AG09309 (cell line): ENCODE data around the gene RGS16.
"Not testable (repeated sequence)": the region's sequence is repeated elsewhere in the genome, so short reads cannot be mapped to it uniquely, and the experiment has no call there.

Experiments used
- DNase-seq: peaks from one replicate; pipeline ENCODE4 v3.0.0-alpha.2; 2010; ENCODE audit warnings: low read depth
- H3K4me3 ChIP-seq: 2 replicates; pipeline ENCODE4 v1.5.1; 2011; ENCODE audit warnings: mild to moderate bottlenecking, low read depth, low read length, moderate library complexity; ENCODE audit not compliant: control insufficient read depth
- TF ChIP-seq, protein P1 (sequence below): IDR thresholded peaks from 2 replicates; pipeline ENCODE4 v1.5.1; 2011; ENCODE audit warnings: mild to moderate bottlenecking, low read depth, low read length, inconsistent platforms; ENCODE audit not compliant: insufficient read depth, control insufficient read depth; ENCODE audit errors: missing control alignments

The RGS16 gene

DNA sequence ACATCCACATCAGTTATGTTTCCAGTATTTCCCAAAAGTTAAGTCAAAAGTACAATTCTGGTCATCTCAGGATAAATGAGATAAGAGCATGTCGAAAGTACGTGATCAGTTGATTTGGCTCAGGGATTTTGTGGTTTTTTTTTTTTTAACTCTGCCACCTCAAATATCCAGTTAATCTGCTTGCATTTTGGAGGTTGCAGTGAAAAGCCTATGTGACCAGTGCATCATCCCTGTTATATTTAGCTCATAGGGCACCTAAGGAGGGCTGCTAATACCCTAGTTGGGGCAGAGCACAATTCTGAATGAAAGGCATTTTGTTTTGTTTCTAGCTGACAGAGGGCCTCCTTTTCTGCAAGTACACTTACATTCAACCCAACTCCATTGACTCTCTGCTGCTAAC is 31.7 kb upstream of the RGS16 start:
- DNase-seq: no peak
- H3K4me3 ChIP-seq: no peak overlapping the region
- TF ChIP-seq, protein P1, sequence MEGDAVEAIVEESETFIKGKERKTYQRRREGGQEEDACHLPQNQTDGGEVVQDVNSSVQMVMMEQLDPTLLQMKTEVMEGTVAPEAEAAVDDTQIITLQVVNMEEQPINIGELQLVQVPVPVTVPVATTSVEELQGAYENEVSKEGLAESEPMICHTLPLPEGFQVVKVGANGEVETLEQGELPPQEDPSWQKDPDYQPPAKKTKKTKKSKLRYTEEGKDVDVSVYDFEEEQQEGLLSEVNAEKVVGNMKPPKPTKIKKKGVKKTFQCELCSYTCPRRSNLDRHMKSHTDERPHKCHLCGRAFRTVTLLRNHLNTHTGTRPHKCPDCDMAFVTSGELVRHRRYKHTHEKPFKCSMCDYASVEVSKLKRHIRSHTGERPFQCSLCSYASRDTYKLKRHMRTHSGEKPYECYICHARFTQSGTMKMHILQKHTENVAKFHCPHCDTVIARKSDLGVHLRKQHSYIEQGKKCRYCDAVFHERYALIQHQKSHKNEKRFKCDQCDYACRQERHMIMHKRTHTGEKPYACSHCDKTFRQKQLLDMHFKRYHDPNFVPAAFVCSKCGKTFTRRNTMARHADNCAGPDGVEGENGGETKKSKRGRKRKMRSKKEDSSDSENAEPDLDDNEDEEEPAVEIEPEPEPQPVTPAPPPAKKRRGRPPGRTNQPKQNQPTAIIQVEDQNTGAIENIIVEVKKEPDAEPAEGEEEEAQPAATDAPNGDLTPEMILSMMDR: no peak

DNA sequence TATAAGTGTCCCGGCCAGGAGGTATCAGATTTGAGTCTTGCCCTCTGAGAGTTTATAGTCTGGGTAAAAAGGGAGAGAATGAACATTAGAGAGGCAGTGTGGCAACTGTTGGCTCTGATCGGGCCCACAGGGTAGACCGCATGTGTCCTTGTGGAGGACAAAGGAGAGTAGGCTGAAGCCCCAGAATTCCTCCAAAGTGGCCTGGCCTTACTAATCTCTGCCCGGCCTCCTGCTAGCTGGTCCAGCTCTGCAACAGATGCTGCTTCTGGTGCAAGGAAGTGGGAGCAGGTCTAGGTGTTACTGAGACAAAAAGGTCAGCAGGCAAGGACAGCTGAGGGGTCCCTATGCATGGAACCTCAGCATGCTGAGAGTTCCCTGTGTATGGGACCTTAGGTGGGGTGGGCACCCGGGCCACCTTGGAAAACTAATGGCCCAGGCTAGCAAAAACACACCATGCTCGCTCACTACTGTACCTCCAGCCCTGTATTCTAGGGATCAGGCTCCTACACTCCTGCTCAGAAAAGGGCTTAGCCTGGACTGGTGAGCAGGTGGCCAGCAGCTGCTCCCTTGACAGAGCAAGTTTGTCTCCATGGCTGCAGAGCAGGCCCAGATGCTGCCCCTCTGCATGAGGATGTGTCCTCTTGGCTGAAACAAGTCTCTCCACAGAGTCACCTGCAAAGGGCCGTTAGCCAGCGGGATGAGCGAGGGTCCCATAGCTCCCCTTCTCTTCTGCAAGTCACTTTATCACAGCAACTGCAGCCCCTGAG is 30.3 kb upstream of the RGS16 start:
- H3K4me3 ChIP-seq: no peak overlapping the region
- TF ChIP-seq, protein P1: no peak
- no peak for DNase-seq

DNA sequence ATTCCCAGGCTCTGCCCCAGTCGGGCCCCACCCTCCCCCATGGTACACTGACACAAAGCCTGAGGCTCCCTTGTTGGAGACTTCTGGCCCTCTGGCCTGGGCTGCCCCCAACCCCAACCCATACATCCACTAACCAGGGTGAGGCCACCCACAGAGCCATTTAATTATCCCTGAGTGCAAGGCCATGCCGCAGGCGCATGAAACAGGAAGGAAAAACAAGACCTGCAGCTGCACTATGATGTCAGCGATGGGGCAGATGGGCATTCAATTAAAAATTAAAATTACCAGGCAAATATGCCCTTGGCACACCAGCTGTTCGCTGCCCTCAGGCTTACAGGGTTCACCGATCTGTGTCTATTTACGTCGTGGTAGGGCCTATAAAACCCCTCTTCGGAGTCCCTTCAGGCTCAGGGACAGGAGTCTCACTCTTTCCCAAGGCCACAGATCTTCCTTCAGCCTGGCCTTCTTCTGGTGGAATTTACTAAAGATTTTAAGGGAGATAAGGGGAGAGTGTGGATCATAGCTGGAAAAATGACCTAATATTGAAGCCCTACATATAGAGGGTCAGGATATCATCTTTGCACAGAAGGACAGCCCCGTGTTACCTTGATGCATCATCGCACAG is 29.6 kb upstream of the RGS16 start:
- TF ChIP-seq, protein P1: no peak
- H3K4me3 ChIP-seq: no peak overlapping the region
- no peak for DNase-seq

DNA sequence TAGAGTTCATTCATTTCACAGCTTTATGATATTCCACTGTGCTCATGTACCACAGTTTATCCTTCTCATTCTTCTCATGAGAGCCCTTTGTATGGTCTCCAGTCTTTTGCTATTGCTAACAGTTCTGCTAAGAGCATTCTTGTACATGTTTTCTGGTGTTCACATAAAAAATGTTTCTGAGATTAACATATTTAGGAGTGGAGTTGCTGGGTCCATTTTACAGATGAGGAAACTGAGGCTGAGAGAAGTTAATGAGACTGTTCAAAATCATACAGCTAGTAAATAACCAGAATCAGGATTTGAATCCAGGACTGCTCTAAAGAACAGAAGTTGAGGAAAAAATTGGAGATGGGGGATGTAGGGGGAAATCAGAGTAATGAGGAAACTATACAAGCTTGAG is 28.8 kb upstream of the RGS16 start:
- no peak overlapping the region for H3K4me3 ChIP-seq
- TF ChIP-seq, protein P1: no peak
- DNase-seq: no peak

DNA sequence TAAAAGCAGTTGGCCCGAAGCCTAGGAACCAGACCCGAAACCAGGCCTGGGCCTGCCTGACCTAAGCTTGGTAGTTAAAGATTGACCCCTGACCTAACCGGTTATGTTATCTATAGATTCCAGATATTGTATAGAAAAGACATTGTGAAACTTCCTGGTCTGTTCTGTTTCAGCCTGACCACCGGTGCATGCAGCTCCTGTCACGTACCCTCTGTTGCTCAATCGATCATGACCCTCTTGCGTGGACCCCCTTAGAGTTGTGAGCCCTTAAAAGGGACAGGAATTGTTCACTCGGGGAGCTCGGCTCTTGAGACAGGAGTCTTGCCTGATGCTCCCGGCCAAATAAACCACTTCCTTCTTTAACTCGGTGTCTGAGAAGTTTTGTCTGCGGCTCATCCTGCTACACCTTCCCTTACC is 28.3 kb upstream of the RGS16 start:
- not testable (repeated sequence) for H3K4me3 ChIP-seq, DNase-seq

DNA sequence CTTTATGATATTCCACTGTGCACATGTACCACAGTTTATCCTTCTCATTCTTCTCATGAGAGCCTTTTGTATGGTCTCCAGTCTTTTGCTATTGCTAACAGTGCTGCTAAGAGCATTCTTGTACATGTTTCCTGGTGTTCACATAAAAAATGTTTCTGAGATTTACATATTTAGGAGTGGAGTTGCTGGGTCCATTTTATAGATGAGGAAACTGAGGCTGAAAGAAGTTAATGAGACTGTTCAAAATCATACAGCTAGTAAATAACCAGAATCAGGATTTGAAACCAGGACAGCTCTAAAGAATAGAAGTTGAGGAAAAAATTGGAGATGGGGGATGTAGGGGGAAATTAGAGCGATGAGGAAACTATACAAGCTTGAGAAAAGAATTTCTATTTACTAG is 27.8 kb upstream of the RGS16 start:
- no peak for DNase-seq
- TF ChIP-seq, protein P1: no peak
- no peak overlapping the region for H3K4me3 ChIP-seq

DNA sequence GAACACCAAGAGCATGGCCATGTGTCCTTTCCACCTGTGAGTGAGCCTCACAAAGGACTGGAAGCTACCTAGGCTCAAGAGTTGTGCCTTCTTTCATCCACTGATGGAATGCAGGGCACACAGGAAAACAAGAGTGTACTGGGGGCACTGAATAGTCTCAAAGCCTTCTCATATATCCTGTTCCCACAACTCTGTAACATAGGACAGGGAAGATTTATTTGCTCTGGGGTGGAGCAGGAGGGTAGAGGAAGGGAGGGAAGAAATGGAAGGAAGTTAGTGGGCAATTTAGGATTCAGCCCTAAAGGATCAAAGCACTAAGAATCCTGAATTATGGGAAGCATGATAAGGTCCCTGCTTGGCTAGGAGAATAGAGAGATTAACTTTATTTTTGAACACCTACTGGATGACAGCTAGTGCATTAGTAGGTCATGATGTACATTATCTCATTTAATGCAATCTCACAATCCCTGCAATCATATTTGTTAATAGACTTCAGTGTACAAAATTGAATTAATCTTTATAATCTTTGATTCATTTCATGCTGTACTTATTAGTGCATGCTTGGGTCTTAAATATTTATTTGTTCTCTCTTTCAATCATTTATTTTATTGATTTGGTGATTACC is 27.0 kb upstream of the RGS16 start:
- DNase-seq: no peak
- TF ChIP-seq, protein P1: no peak
- no peak overlapping the region for H3K4me3 ChIP-seq
